HG03457 (cell line): ENCODE measurements around the gene RPA1.

Experiments
- ATAC-seq: cut with Tn5 transposase; IDR thresholded peaks from one replicate; pipeline ENCODE4 v1.9.1; 2021; ENCODE audit warnings: moderate number of reproducible peaks; ENCODE audit not compliant: unreplicated experiment

Gene RPA1

GRCh38 chr17:1907216-1907631 is 77.4 kb downstream of the RPA1 start:
- ATAC-seq, result no peak

- no peak for ATAC-seq
Measured at GRCh38 chr17:1907909-1908698, 78.3 kb downstream of the RPA1 start.

GRCh38 chr17:1908699-1909309 is 79.0 kb downstream of the RPA1 start:
- ATAC-seq, result no peak

- ATAC-seq, result no peak
Measured at GRCh38 chr17:1909985-1910384, 80.2 kb downstream of the RPA1 start.

- no peak for ATAC-seq
Measured at GRCh38 chr17:1912146-1912545, 82.3 kb downstream of the RPA1 start.

GRCh38 chr17:1913702-1914101 is 83.9 kb downstream of the RPA1 start:
- ATAC-seq, result no peak

GRCh38 chr17:1914661-1915083 is 84.9 kb downstream of the RPA1 start:
- ATAC-seq, result no peak

- ATAC-seq, result no peak
Measured at GRCh38 chr17:1915889-1916288, 86.1 kb downstream of the RPA1 start.

GRCh38 chr17:1916316-1916715 is 86.5 kb downstream of the RPA1 start:
- no peak for ATAC-seq

- ATAC-seq, result no peak
Measured at GRCh38 chr17:1916963-1917715, 87.3 kb downstream of the RPA1 start.

- no peak for ATAC-seq
Measured at GRCh38 chr17:1918346-1919162, 88.7 kb downstream of the RPA1 start.

- ATAC-seq, result no peak
Measured at GRCh38 chr17:1919201-1919600, 89.4 kb downstream of the RPA1 start.

GRCh38 chr17:1920948-1921351 is 91.1 kb downstream of the RPA1 start:
- no peak for ATAC-seq

- ATAC-seq, result no peak
Measured at GRCh38 chr17:1928976-1929375, 99.2 kb downstream of the RPA1 start.

- ATAC-seq, result no peak
Measured at GRCh38 chr17:1930337-1930645, 100.5 kb downstream of the RPA1 start.

- ATAC-seq, result no peak
Measured at GRCh38 chr17:1931844-1932579, 102.2 kb downstream of the RPA1 start.

GRCh38 chr17:1933875-1934715 is 104.3 kb downstream of the RPA1 start:
- ATAC-seq, result no peak

- ATAC-seq, result no peak
Measured at GRCh38 chr17:1934901-1935300, 105.1 kb downstream of the RPA1 start.

GRCh38 chr17:1936766-1937165 is 107.0 kb downstream of the RPA1 start:
- ATAC-seq, result no peak

GRCh38 chr17:1937461-1937860 is 107.7 kb downstream of the RPA1 start:
- ATAC-seq, result no peak
